Astrocyte of the spinal cord (primary cell): ENCODE results near the gene ACVR1B.

Experiments
- DNase-seq: peaks from one replicate; pipeline ENCODE4 v3.0.0; 2011; ENCODE audit warnings: low read depth, low spot score
- H3K4me3 ChIP-seq: 2 replicates; pipeline ENCODE4 v1.5.1; 2011; ENCODE audit warnings: low read depth, mild to moderate bottlenecking, low read length, moderate library complexity
- CTCF ChIP-seq: IDR thresholded peaks from 2 replicates; pipeline ENCODE4 v1.5.1; 2012; ENCODE audit warnings: low read depth, mild to moderate bottlenecking, low read length, inconsistent platforms
- in situ Hi-C: cut with HindIII; loops from 2 replicates; pipeline ENCODE4 v1.10.0; 2017; ENCODE audit warnings: low sequenced_read_pairs

ACVR1B gene

DNA sequence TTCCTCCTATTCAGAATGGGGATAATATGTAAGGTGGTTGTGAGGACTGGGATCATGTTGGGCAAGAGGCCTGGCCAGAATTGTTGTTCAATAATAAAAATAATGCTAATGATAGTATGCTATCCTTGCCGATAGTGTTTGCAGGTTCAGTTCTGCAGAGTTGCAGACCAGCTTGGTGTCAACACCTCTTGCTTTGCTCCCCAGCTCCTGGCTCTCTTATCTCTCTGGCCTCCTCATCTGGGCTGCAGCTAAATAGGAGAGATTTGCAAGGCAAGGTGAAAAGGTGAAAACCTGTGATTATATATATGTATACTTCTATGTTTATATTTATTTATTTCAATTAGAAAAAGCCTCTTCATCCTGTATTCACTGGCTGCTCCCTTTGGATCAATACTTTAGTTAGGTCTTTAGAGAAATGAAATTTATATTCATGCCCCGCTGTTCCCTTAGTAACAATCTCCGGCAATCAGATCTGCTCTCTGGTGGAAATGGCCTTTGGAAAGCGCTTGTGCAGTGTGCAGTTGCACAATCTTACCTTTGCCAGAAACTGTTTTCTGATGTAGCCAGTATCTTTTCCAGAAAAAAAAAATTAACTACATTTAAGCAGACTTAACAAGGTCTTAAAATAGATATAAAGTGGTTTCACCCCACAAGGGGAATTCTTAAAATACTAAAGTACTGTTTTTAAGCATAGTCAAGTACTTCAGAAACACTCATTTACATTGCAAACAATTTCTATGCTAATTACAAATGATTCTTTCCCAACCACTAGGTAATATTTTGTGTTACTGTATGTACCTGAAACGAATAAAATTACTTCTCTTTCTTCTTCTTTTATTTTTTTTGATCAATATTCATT is 19.1 kb upstream of the ACVR1B start:
- no peak overlapping the region for H3K4me3 ChIP-seq
- in situ Hi-C loops, result no loop called here
- TF ChIP-seq CTCF, result no peak
- DNase-seq, result no peak

GRCh38 chr12:51934080-51934479 is 17.4 kb upstream of the ACVR1B start:
- in situ Hi-C loops, result no loop called here
- DNase-seq, result no peak
- no peak for TF ChIP-seq CTCF
- no peak overlapping the region for H3K4me3 ChIP-seq

DNA sequence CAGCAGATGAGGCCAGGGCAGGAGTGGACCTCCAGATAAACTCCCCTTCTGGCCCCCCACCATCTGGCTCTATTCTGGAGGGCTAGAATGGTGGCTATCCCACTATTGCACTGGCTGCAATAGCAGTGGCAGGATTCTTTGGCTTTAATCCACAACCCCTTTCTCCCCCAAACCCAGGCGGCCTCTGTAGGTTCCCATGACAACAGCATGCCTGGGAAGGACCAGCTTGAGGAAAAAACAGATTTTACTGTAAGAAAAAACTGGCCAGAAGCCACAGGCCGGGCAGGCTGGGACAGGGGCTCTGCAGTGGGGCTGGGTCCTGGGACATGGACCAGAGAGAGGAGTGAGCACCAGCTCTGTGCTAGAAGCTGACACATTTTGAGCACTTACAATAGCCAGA is 13.6 kb upstream of the ACVR1B start:
- in situ Hi-C loops, result no loop called here

DNA sequence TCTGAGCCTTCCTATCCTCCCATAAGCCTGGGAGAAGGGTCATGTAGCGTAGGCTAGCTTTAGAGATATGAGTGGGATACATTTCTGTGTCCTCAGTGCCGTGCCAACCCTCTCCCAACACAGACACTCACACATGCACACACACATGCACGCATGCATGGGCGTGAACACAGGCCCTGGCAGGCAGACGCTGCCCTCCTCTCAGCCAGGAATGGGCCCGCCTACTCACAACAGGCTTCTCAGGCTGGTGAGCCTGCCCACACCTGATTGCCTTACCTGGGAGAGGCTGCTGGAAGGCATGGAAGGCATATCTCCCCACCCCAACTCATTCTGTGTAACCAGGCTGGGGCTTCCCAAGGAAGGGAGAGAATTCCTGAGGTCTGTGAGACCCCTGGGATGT is 12.8 kb upstream of the ACVR1B start:
- H3K4me3 ChIP-seq, result no peak overlapping the region
- no peak for DNase-seq
- in situ Hi-C loops, result no loop called here
- TF ChIP-seq CTCF, result no peak

More for the DNA sequence above, 13.6 kb upstream of the ACVR1B start:
- no peak for DNase-seq
- H3K4me3 ChIP-seq, result no peak overlapping the region
- TF ChIP-seq CTCF, result no peak

DNA sequence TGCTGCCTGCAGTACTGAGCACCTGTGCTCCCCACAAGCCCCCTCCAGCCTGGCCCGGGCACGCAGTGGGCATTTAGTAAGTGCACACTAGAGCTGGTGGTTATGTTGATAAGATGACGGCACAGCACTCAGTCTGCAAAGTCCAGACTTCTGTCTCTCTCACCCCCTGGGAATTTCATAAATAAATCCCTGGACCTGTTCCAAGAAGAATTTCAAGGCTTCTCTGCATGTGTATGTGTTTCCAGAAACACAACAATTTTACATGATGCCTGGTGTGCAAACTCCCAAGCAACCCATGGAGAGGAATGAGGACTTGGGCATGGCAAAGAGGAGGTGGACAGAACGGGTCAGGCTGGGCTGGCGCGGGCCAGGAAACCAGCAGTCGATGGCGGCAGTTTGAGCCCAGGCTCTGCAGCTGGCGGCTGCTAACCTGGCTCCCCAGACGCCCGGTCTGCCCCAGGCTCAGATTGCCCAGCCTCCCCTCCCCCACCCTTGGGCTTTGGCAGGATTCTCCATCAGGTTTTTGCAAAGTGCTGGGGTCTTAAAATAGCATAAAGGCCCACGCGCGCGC is 10.4 kb upstream of the ACVR1B start:
- H3K4me3 ChIP-seq, result no peak overlapping the region
- DNase-seq, result peak; percentile 51
- in situ Hi-C loops, result no loop called here

GRCh38 chr12:51941604-51942003 is 9.9 kb upstream of the ACVR1B start:
- TF ChIP-seq CTCF, result no peak
- H3K4me3 ChIP-seq, result no peak overlapping the region
- in situ Hi-C loops, result no loop called here
- DNase-seq, result no peak

More for the DNA sequence above, 10.4 kb upstream of the ACVR1B start:
- TF ChIP-seq CTCF, result no peak
